ENCODE results near the gene METTL15.
"Not testable (repeated sequence)": the region's sequence is repeated elsewhere in the genome, so short reads cannot be mapped to it uniquely, and the experiment has no call there.

The METTL15 gene

GRCh38 chr11:28089378-28089777 lies 18.8 kb upstream of the METTL15 start:
- no peak for TF ChIP-seq CTCF (conservative IDR thresholded peaks at IDR 0.05; ENCODE audit: low read depth, low read length)
- no peak overlapping the region for H3K4me3 ChIP-seq (ENCODE audit: low read length)
- no peak for DNase-seq (ENCODE audit: low read depth)

GRCh38 chr11:28090052-28090749 lies 18.0 kb upstream of the METTL15 start:
- no peak overlapping the region for H3K4me3 ChIP-seq (ENCODE audit: low read length)
- TF ChIP-seq CTCF (conservative IDR thresholded peaks at IDR 0.05; ENCODE audit: low read depth, low read length), result no peak
- no peak for DNase-seq (ENCODE audit: low read depth)

- TF ChIP-seq CTCF (conservative IDR thresholded peaks at IDR 0.05; ENCODE audit: low read depth, low read length), result no peak
- no peak for DNase-seq (ENCODE audit: low read depth)
- no peak overlapping the region for H3K4me3 ChIP-seq (ENCODE audit: low read length)
These were observed 15.4 kb upstream of the METTL15 start for GRCh38 chr11:28092786-28093185.

- no peak overlapping the region for H3K4me3 ChIP-seq (ENCODE audit: low read length)
- no peak for TF ChIP-seq CTCF (conservative IDR thresholded peaks at IDR 0.05; ENCODE audit: low read depth, low read length)
- DNase-seq (ENCODE audit: low read depth), result no peak
These were observed 9.9 kb upstream of the METTL15 start for GRCh38 chr11:28098257-28098656.

GRCh38 chr11:28099715-28100114 lies 8.5 kb upstream of the METTL15 start:
- no peak overlapping the region for H3K4me3 ChIP-seq (ENCODE audit: low read length)
- no peak for DNase-seq (ENCODE audit: low read depth)
- TF ChIP-seq CTCF (conservative IDR thresholded peaks at IDR 0.05; ENCODE audit: low read depth, low read length), result no peak

GRCh38 chr11:28100665-28101064 lies 7.5 kb upstream of the METTL15 start:
- H3K4me3 ChIP-seq (ENCODE audit: low read length), result no peak overlapping the region
- no peak for TF ChIP-seq CTCF (conservative IDR thresholded peaks at IDR 0.05; ENCODE audit: low read depth, low read length)
- DNase-seq (ENCODE audit: low read depth), result no peak

- H3K4me3 ChIP-seq (ENCODE audit: low read length); DNase-seq (ENCODE audit: low read depth): not testable (repeated sequence)
These were observed 5.9 kb upstream of the METTL15 start for GRCh38 chr11:28102300-28102699.

Measured in retinal pigment epithelial cell (primary cell).